GM12864 (cell line): Measurements from ENCODE around the gene USH2A.

ENCODE experiments used
- DNase-seq: peaks from one replicate; pipeline ENCODE4 v3.0.0-alpha.2; 2011; ENCODE audit warnings: low read depth
- H3K4me3 ChIP-seq: 2 replicates; pipeline ENCODE4 v1.5.1; 2011; ENCODE audit warnings: mild to moderate bottlenecking, low read depth, low read length, control low read depth
- TF ChIP-seq, protein P1 (sequence below): IDR thresholded peaks from 2 replicates; pipeline ENCODE4 v1.5.1; 2011; ENCODE audit warnings: low read depth, mild to moderate bottlenecking, moderate library complexity, low read length, control low read depth, inconsistent platforms; ENCODE audit errors: missing control alignments

USH2A gene

DNA sequence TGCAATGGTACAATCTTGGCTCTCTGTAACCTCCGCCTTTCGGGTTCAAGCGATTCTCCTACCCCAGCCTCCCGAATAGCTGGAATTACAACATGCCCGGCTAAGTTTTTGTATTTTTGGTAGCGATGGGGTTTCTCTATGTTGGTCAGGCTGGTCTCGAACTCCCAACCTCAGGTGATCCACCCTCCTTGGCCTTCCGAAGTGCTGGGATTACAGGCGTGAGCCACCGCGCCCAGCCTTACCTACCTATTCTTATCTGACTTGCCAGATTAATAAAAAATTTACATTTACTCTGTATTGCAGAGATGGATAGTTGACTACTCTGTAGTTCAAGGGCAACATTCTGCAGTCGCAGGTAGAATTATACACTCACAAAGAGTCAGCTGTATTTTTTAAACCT lies 496.6 kb downstream of the USH2A start:
- no peak overlapping the region for H3K4me3 ChIP-seq
- TF ChIP-seq, protein P1, sequence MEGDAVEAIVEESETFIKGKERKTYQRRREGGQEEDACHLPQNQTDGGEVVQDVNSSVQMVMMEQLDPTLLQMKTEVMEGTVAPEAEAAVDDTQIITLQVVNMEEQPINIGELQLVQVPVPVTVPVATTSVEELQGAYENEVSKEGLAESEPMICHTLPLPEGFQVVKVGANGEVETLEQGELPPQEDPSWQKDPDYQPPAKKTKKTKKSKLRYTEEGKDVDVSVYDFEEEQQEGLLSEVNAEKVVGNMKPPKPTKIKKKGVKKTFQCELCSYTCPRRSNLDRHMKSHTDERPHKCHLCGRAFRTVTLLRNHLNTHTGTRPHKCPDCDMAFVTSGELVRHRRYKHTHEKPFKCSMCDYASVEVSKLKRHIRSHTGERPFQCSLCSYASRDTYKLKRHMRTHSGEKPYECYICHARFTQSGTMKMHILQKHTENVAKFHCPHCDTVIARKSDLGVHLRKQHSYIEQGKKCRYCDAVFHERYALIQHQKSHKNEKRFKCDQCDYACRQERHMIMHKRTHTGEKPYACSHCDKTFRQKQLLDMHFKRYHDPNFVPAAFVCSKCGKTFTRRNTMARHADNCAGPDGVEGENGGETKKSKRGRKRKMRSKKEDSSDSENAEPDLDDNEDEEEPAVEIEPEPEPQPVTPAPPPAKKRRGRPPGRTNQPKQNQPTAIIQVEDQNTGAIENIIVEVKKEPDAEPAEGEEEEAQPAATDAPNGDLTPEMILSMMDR, result no peak
- no peak for DNase-seq

DNA sequence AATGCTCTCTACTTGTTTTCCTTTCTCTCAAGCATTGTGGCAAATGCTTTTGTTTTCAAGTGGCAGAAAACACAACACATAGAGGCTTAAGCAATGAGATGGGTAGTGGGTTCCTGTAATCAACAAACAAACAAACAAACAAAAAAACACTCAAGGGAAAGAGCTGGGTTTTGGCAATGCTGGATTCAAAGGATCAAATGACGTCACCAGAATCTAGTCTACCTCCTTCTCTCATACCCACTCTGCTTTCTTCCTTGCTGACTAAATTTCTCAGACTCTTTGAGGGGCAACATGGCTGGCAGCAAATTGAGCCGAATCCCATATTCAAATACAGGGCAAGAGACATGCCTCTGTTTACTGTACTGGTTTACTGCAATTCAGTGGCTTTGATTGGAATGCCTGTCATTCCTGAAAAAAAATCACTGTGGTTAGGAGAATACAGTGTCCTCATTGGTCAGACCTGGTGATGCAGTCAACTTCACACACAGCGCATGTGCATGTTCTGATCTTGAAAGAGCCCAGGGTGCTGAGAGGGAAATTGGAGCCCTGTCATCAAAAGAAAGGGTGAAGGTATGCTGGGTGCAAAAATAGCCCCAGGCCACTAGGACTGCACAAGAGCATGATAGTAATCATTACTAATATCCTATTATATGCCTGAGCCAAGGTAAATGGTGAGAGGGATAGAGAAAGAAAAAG lies 500.0 kb downstream of the USH2A start:
- TF ChIP-seq, protein P1, result no peak
- no peak overlapping the region for H3K4me3 ChIP-seq
- no peak for DNase-seq

DNA sequence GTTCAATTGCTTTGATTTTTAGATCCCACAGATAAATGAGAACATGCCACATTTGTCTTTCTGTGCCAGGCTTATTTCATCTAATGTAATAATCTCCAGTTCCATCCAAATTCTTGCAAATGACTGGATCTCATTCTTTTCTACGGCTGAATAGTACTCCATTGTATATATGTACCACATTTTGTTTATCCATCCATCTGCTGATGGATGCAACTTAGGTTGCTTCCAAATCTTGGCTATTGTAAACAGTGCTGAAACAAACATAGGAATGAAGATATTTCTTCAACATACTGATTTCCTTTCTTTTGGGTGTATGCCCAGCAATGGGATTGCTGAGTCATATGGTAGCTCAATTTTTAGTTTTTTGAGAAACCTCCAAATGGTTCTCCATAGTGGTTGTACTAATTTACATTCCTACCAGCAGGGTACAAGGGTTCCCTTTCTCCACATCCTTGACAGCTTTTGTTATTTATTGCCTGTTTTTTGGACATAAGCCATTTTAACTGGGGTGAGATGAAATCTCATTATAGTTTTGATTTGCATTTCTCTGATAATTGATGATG lies 511.8 kb downstream of the USH2A start:
- no peak for DNase-seq
- TF ChIP-seq, protein P1, result no peak
- no peak overlapping the region for H3K4me3 ChIP-seq

DNA sequence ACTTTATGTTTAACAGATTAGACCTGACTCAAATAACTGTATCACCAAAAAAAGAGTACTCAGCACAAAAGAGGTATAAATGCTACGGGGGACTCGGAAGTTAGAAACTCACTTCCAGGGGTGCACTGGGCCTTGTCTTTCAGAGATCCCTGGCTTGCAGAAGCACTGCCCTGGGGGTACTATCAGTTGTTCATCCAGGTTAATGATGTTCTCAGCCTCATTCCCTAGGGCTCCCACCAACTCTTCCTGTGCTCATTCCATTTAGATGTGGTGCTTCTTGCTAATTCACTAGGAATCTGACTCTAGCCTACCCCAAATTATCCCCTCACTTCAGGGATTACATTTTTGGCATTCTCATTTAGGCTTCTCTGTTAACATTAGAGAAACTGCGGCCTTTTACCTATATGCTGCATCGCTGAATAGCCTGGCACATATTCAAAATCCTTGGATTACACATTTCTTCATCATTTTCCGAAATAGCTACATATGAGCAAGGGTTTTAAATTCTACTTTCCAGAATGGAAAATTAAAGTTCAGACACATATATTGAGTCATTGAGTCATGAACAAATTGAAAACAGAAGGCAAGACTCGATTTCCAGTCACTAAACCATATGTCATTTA lies 517.6 kb downstream of the USH2A start:
- TF ChIP-seq, protein P1, result no peak
- no peak overlapping the region for H3K4me3 ChIP-seq
- DNase-seq, result no peak

DNA sequence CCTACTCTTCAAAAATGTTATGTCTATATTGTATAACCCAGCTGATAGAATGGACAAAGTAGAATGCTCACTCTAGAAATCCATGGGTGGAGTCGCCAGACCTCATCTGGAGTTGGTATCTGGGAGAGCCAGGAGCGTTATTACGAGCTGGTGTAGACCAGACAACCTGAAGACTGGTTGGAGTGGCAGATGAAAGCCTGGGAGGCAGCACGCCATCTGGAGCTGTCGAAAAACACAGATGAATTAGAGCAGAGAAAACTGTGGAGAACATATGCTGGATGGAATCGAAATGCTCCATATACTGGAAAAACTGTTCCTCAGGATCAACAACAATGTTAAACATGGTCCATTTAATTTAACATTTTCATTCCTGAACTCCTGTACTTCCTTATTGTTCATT lies 522.6 kb downstream of the USH2A start:
- no peak for DNase-seq
- H3K4me3 ChIP-seq, result no peak overlapping the region
- TF ChIP-seq, protein P1, result no peak

DNA sequence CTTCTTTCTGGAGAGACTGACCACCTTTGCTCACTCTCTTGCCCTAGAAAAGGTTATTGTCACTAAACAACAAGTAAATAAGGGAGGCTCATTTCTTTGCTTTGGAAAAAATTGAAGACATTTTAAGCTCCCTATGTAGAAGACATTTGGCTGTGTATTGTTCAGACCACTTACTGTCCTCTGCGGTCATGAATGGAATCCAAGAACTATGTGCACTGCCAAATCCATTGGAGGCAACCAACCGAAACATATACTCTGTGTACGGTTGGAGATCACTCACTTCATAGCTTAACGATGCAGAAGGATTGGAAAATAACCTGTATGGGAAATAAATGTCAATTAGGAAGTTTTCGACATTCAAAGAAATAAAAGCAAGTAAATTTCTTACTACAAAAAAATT lies 523.3 kb downstream of the USH2A start:
- no peak for DNase-seq
- no peak overlapping the region for H3K4me3 ChIP-seq
- TF ChIP-seq, protein P1, result no peak
